GM18519 (cell line): ENCODE results near the gene S100A10.

Experiments used
- ATAC-seq: cut with Tn5 transposase; IDR thresholded peaks from one replicate; pipeline ENCODE4 v1.9.1; 2021; ENCODE audit warnings: mild to moderate bottlenecking, moderate library complexity; ENCODE audit not compliant: unreplicated experiment, low FRiP score

Gene S100A10

DNA sequence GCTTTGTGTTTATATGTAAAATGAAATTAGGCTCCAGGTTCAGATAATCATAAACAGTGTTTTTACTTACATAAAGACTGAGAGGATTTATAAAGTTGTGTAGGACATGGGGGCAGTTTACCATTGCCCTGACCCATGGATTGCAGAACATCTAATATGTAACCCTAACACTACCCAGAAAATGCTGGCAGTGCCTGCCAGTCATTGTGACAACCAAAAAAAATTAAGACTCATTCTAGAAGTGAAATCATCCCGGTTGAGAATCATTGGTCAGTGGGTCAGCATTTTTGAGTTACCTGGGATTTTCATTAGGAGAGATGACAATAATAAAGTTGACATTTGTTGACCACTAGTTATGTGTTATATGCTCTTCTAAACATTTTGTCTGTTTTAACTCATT lies 53.1 kb downstream of the S100A10 start:
- no peak for ATAC-seq

GRCh38 chr1:151939779-151940178 lies 53.9 kb downstream of the S100A10 start:
- ATAC-seq: no peak

DNA sequence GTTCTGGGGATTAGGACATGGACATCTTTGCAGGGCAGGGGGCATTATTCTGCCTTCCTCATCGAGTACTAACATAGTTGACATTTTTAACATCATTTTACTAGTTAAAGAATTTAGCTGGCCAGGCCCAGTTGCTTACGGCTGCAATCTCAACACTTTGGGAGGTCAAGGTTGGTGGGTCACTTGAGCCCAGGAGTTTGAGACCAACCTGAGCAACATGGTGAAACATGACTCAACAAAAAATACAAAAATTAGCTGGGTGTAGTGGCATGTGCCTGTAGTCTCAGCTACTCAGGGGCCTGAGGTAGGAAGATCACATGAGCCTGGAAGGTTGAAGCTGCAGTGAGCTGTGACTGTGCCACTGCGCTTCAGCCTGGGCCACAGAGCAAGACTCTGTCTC lies 54.5 kb downstream of the S100A10 start:
- ATAC-seq: no peak

DNA sequence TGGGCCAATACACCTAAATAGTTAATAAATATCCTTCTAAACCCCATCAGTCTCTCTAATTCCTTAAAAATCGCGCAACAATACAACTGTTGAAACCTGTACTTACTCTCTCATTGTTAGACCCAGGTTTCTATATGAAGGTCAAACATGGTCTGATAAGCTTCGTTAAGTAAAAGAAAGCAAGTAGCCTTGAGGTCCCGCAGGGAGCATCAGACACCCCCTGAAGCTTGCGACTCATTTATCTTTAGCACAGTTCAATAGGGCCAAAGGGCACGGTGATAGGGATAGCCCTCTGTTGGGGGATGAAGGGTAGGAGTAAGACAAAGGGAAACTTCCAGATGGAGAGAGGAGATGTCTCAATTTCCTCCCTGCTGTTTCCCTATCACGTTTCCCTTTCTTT lies 57.0 kb downstream of the S100A10 start:
- ATAC-seq: no peak

DNA sequence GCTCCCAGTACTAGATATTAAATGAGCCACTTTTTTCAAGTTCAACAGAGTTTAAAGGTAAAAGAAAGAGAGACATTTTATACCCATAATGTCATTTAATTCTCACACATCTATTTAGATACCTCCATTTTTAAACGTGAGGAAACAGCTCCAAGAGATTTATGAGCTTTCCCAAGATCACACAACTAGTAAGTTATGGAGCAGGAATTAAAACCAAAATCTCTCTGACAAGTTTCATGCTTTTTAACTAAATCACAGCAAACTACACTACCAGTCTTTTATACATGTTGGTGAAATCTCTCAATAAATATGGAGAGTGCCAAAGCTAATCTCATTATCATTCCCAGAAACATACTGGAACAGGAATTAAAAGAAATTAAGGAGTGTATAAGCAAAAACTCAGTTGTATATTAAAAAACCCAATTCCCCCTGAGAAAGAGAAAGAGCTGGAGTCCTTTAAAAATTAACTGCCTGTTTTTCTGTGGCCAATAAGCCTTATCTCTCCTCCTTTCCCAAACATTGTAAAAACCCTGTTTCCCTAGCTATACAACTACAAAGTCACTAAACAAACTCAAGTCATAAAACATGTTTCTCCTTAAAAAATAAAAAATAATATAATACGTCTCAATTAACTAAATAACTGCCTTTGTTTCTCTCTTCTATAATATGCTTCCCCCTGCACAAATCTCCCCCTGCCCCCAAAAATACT lies 57.6 kb downstream of the S100A10 start:
- ATAC-seq: no peak

GRCh38 chr1:151935154-151935553 lies 58.5 kb downstream of the S100A10 start:
- no peak for ATAC-seq

GRCh38 chr1:151934048-151934493 lies 59.6 kb downstream of the S100A10 start:
- ATAC-seq: no peak
